ENCODE measurements around the gene DDB1. TPM values are rescaled to one million over a fixed set of nuclear protein-coding genes. Genes with fewer than 3 reads are reported as not detected.

The DDB1 gene
- total and polyA plus RNA-seq, 2 of the 13 experiments (the other 11 are each of a cell fraction or from before 2014, with no cell fraction given), result 217 to 266 TPM

GRCh38 chr11:61336171-61336935 is 3.4 kb upstream of the DDB1 start (continued):
- TF ChIP-seq ZNF646 (CRISPR knock-in tag; IDR thresholded peaks at IDR 0.05) (no peak), ZNF589 (CRISPR knock-in tag; conservative IDR thresholded peaks at IDR 0.05) (no peak), REST (IDR thresholded peaks at IDR 0.05; ENCODE audit: borderline replicate concordance in 1 of 2, low read depth in 1 of 2, low read length in 2 of 2) (0 out of 4 replicates have a peak, but pooled peaks of 1 of the 2 experiments have one; percentile 10), ZNF558 (CRISPR knock-in tag; IDR thresholded peaks at IDR 0.05; ENCODE audit: borderline replicate concordance) (no peak), DNMT1 (CRISPR knock-in tag; IDR thresholded peaks at IDR 0.05) (0 out of 2 replicates have a peak, but pooled peaks have one; percentile 50), ZNF512B (CRISPR knock-in tag; IDR thresholded peaks at IDR 0.05; ENCODE audit: borderline replicate concordance) (no peak), ZSCAN12 (CRISPR knock-in tag; IDR thresholded peaks at IDR 0.05) (no peak), NPAS2 (CRISPR knock-in tag; IDR thresholded peaks at IDR 0.05; ENCODE audit: borderline replicate concordance) (no peak), PHF8 (CRISPR knock-in tag; IDR thresholded peaks at IDR 0.05) (0 out of 2 replicates have a peak, but pooled peaks have one; percentile 17), ERF (CRISPR knock-in tag; IDR thresholded peaks at IDR 0.05) (peak; percentile 75; the same call in 1 of the 2 replicates)
- TF ChIP-seq, protein P1, sequence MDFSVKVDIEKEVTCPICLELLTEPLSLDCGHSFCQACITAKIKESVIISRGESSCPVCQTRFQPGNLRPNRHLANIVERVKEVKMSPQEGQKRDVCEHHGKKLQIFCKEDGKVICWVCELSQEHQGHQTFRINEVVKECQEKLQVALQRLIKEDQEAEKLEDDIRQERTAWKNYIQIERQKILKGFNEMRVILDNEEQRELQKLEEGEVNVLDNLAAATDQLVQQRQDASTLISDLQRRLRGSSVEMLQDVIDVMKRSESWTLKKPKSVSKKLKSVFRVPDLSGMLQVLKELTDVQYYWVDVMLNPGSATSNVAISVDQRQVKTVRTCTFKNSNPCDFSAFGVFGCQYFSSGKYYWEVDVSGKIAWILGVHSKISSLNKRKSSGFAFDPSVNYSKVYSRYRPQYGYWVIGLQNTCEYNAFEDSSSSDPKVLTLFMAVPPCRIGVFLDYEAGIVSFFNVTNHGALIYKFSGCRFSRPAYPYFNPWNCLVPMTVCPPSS (IDR thresholded peaks at IDR 0.05), result no peak
- TF ChIP-seq, protein P2, sequence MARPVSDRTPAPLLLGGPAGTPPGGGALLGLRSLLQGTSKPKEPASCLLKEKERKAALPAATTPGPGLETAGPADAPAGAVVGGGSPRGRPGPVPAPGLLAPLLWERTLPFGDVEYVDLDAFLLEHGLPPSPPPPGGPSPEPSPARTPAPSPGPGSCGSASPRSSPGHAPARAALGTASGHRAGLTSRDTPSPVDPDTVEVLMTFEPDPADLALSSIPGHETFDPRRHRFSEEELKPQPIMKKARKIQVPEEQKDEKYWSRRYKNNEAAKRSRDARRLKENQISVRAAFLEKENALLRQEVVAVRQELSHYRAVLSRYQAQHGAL (CRISPR knock-in tag; IDR thresholded peaks at IDR 0.05; ENCODE audit: not compliant biosample characterization), result no peak
